Smooth muscle cell (in vitro differentiated cells): ENCODE data around the gene RHNO1. TPM values are rescaled to one million over a fixed set of nuclear protein-coding genes. Genes with fewer than 3 reads are reported as not detected.
A peak's percentile ranks its signal among the peaks of the same experiment; 100 is the strongest.

Experiments
- DNase-seq: peaks from one replicate; lab custom pipeline; 2025; ENCODE audit not compliant: unreplicated experiment; lab: John Stamatoyannopoulos, UW
- H2AFZ ChIP-seq: fragments of 200-600 bp; sonication (generic); 2 replicates; pipeline ENCODE4 v1.6.0; 2016; ENCODE audit warnings: antibody characterized with exemption, low read depth, mild to moderate bottlenecking
- H3F3A ChIP-seq: fragments of 200-600 bp; sonication (generic); 2 replicates; pipeline ENCODE4 v1.6.0; 2017; ENCODE audit warnings: antibody characterized with exemption, low read depth
- H3K27ac ChIP-seq: fragments of 200-600 bp; sonication (generic); 2 replicates; pipeline ENCODE4 v1.5.1; 2016; ENCODE audit warnings: low read depth, mild to moderate bottlenecking
- H3K27me3 ChIP-seq: fragments of 200-600 bp; sonication (generic); 2 replicates; pipeline ENCODE4 v1.6.1; 2016; ENCODE audit warnings: low read depth, mild to moderate bottlenecking
- H3K36me3 ChIP-seq: fragments of 200-600 bp; sonication (generic); 2 replicates; pipeline ENCODE4 v1.5.1; 2016; ENCODE audit warnings: low read depth
- H3K4me1 ChIP-seq: fragments of 200-600 bp; sonication (generic); 2 replicates; pipeline ENCODE4 v1.5.1; 2016; ENCODE audit warnings: low read depth
- H3K4me2 ChIP-seq: fragments of 200-600 bp; sonication (generic); 2 replicates; pipeline ENCODE4 v1.6.0; 2016; ENCODE audit warnings: mild to moderate bottlenecking
- H3K4me3 ChIP-seq: fragments of 200-600 bp; sonication (generic); 2 replicates; pipeline ENCODE4 v1.5.1; 2016; ENCODE audit warnings: mild to moderate bottlenecking
- H3K79me2 ChIP-seq: fragments of 200-600 bp; sonication (generic); 2 replicates; pipeline ENCODE4 v1.6.0; 2016; ENCODE audit warnings: low read depth, mild to moderate bottlenecking
- H3K9ac ChIP-seq: fragments of 200-600 bp; sonication (generic); 2 replicates; pipeline ENCODE4 v1.6.0; 2016; ENCODE audit warnings: low read depth
- H3K9me3 ChIP-seq: fragments of 200-600 bp; sonication (generic); replicated peaks from 2 replicates; pipeline ENCODE4 v1.5.1; 2016; ENCODE audit warnings: low read depth
- H4K20me1 ChIP-seq: fragments of 200-600 bp; sonication (generic); 2 replicates; pipeline ENCODE4 v1.6.0; 2016; ENCODE audit warnings: low read depth
- WGBS: methylation state at CpG from one replicate; pipeline ENCODE4 v1.1.7; 2016; ENCODE audit warnings: low lambda C conversion rate; 5-methylcytosine and 5-hydroxymethylcytosine counted together
- polyA plus RNA-seq: library from polyadenylated mRNA; unstranded; fragments of >200 nt; fragmentation: Nextera tagmentation; extraction: Ambion mirVana; gene quantifications from 2 replicates; pipeline ENCODE4 v1.2.1, GENCODE V29; 2016
- total RNA-seq: library from RNA; depleted of rRNA; stranded (reverse); fragments of >200 nt; gene quantifications from 2 replicates; pipeline ENCODE4 v1.2.3, GENCODE V29; 2014
- TF ChIP-seq, protein P1 (sequence below): fragments of 200-600 bp; sonication (generic); IDR thresholded peaks from 2 replicates; pipeline ENCODE4 v1.5.1; 2017; ENCODE audit warnings: borderline replicate concordance, mild to moderate bottlenecking, antibody characterized with exemption; ENCODE audit not compliant: insufficient read depth, poor library complexity, severe bottlenecking

Gene RHNO1
- total and polyA plus RNA-seq, 2 experiments from 2014 or later, result 22.6 to 29.7 TPM

DNA sequence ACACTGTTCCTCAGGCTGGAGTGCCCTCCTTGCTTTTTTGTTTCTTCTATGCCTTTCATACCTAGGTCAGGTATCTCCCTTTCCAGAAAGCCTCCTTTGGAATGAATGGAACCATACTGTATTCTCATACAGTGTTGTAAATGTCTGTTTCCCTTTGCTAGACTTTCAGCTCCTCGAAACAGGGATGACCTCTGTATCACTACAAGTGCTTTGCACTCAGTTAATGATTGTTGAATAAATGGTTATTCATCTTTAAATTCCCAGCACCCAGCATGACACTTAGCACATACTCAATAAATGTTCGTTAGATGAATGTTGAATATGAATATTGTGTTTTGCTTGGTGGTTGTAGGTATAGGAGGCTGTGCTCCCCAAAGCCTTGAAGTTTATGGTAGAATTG is 7.8 kb downstream of the RHNO1 start:
- no peak overlapping the region for H3K9ac ChIP-seq
- no peaks in the 10 kb centered on the region for H3K27me3 ChIP-seq
- H3F3A ChIP-seq, result peaks cover 4% of the 10 kb centered on the region
- 89% methylated on average over 2 of the region's 2 CpGs for WGBS
- TF ChIP-seq, protein P1, sequence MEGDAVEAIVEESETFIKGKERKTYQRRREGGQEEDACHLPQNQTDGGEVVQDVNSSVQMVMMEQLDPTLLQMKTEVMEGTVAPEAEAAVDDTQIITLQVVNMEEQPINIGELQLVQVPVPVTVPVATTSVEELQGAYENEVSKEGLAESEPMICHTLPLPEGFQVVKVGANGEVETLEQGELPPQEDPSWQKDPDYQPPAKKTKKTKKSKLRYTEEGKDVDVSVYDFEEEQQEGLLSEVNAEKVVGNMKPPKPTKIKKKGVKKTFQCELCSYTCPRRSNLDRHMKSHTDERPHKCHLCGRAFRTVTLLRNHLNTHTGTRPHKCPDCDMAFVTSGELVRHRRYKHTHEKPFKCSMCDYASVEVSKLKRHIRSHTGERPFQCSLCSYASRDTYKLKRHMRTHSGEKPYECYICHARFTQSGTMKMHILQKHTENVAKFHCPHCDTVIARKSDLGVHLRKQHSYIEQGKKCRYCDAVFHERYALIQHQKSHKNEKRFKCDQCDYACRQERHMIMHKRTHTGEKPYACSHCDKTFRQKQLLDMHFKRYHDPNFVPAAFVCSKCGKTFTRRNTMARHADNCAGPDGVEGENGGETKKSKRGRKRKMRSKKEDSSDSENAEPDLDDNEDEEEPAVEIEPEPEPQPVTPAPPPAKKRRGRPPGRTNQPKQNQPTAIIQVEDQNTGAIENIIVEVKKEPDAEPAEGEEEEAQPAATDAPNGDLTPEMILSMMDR, result no peak
- no peaks in the 10 kb centered on the region for H3K9me3 ChIP-seq
- no peak for DNase-seq
- H3K36me3 ChIP-seq, result no peaks in the 10 kb centered on the region
- H4K20me1 ChIP-seq, result no peaks in the 10 kb centered on the region
- H3K4me1 ChIP-seq, result no peaks in the 10 kb centered on the region
- peaks cover 28% of the 10 kb centered on the region for H3K79me2 ChIP-seq
- no peak overlapping the region for H2AFZ ChIP-seq
- H3K27ac ChIP-seq, result no peak overlapping the region
- H3K4me2 ChIP-seq, result no peak overlapping the region
- no peak overlapping the region for H3K4me3 ChIP-seq

DNA sequence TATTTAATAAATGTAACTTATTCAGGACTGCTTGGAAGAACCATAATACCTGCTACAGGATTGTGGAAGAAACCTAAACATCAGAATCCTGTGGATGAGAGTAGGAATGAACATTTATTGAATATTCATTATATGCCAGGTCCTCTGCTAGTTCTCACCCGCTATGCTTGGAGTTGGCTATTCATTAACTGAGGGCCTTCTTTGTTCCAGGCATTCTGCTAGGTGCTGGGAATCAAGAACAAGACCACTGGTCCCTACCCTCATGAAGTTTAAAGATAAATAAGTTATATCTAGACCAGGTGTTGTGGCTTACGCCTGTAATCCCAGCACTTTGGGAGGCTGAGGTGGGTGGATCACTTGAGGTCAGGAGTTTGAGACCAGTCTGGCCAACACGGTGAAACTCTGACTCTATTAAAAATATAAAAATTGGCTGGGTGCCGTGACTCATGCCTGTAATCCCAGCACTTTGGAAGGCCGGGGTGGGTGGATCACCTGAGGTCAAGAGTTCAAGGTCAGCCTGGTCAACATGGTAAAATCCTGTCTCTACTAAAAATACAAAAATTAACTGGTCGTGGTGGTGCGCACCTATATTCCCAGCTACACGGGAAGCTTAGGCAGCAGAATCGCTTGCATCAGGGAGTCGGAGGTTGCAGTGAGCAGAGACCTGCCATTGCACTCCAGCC is 9.9 kb downstream of the RHNO1 start:
- 95% methylated on average over 10 of the region's 10 CpGs for WGBS
- Histone ChIP-seq H3K79me2 (peaks cover 15% of the 10 kb centered on the region), H3K27me3 (no peaks in the 10 kb centered on the region)

DNA sequence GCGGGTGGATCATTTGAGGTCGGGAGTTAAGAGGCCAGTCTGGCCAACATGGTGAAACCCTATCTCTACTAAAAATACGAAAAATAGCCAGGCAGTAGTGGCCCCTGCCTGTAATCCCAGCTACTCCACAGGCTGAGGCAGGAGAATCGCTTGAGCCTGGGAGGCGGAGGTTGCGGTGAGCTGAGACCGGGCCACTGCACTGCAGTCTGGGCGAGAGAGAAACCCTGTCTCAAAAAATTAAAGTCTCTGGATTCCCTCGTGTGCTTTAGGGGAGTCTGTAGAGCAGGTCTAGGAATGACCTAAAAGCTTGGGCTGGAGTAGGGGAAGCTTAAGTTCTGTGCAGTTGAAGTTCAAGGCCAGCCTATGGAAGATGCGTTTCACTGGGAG is 13.0 kb downstream of the RHNO1 start:
- H4K20me1 ChIP-seq, result peaks cover 34% of the 10 kb centered on the region
- H2AFZ ChIP-seq, result peak overlapping the region; percentile 87
- H3F3A ChIP-seq, result peaks cover 4% of the 10 kb centered on the region
- WGBS, result 71% methylated on average over 10 of the region's 10 CpGs
- peak overlapping the region; percentile 59 for H3K27ac ChIP-seq
- H3K27me3 ChIP-seq, result no peaks in the 10 kb centered on the region
- TF ChIP-seq, protein P1, result no peak
- peak overlapping the region; percentile 83 for H3K4me2 ChIP-seq
- peak overlapping the region; percentile 77 for H3K9ac ChIP-seq
- no peak for DNase-seq
- H3K36me3 ChIP-seq, result no peaks in the 10 kb centered on the region
- H3K9me3 ChIP-seq, result no peaks in the 10 kb centered on the region
- peaks cover 17% of the 10 kb centered on the region for H3K4me1 ChIP-seq
- peaks cover 32% of the 10 kb centered on the region for H3K79me2 ChIP-seq
- peak overlapping the region; percentile 74 for H3K4me3 ChIP-seq

More for the DNA sequence above, 9.9 kb downstream of the RHNO1 start:
- Histone ChIP-seq H3K4me2 (no peak overlapping the region), H3K27ac (no peak overlapping the region), H3K4me3 (no peak overlapping the region), H4K20me1 (peaks cover 3% of the 10 kb centered on the region), H3K9ac (no peak overlapping the region), H3K4me1 (peaks cover 4% of the 10 kb centered on the region), H2AFZ (no peak overlapping the region), H3K9me3 (no peaks in the 10 kb centered on the region), H3K36me3 (no peaks in the 10 kb centered on the region), H3F3A (peaks cover 4% of the 10 kb centered on the region)
- no peak for DNase-seq
- TF ChIP-seq, protein P1, result no peak
